Ovary (tissue), 9 donors: Measurements from ENCODE around the gene RAB37. TPM values are rescaled to one million over a fixed set of nuclear protein-coding genes. Genes with fewer than 3 reads are reported as not detected.

Experiments
- DNase-seq, 5 donors: peaks; one replicate each; pipeline ENCODE4 v3.0.0-alpha.2; 2019 to 2020
- H3K27ac ChIP-seq, 2 donors: fragments of 200-600 bp; one replicate each; pipeline versions ENCODE4 v1.5.1 to v1.8.0; 2019 to 2022
- H3K27me3 ChIP-seq: fragments of 200-600 bp; one replicate; pipeline ENCODE4 v1.8.0; 2022
- H3K36me3 ChIP-seq: fragments of 200-600 bp; sonication (generic); one replicate; pipeline ENCODE4 v1.5.1; 2019
- H3K4me1 ChIP-seq: one replicate; pipeline ENCODE4 v1.8.1; 2013; ENCODE audit warnings: mild to moderate bottlenecking, moderate library complexity; ENCODE audit not compliant: insufficient read depth
- H3K4me3 ChIP-seq: fragments of 200-600 bp; sonication (generic); one replicate; pipeline ENCODE4 v1.5.1; 2017
- H3K9me3 ChIP-seq, 2 donors: fragments of 200-600 bp in 1 of 2; sonication (generic) in 1 of 2; one replicate each; pipeline versions ENCODE4 v1.5.1 to v1.8.1; 2013 to 2019; ENCODE audit warnings: mild to moderate bottlenecking in 1 of 2, moderate library complexity in 1 of 2
- EP300 ChIP-seq: sonication (generic); formaldehyde crosslinking; IDR thresholded peaks from one replicate; pipeline ENCODE4 v1.6.1; 2017; ENCODE audit warnings: antibody characterized with exemption
- POLR2A ChIP-seq: fragments of 450-650 bp; IDR thresholded peaks from one replicate; pipeline ENCODE4 v1.6.1; 2017; ENCODE audit warnings: antibody characterized with exemption, mild to moderate bottlenecking, moderate library complexity
- WGBS, 3 donors: extraction: QIAGEN DNeasy Blood & Tissue Kit in 1 of 3; methylation state at CpG; one replicate each; pipeline versions ENCODE4 v1.1.5 to v1.1.7; 2013 to 2017; 5-methylcytosine and 5-hydroxymethylcytosine counted together
- intact Hi-C, 4 donors: fragments of 100-400 bp; cut with DNase I; formaldehyde crosslinking; loops; one replicate each; pipeline versions ENCODE4 v1.11.0 to v1.15.1; 2022 to 2023
- polyA plus RNA-seq, 2 donors: library from polyadenylated mRNA; stranded (reverse); fragments of 200-250 nt in 1 of 2; fragments of 350-450 nt in 1 of 2; fragmentation: Illumina TruSeq in 1 of 2; extraction: RNeasy Lipid Tissue Mini Kit (QIAGEN cat#74804) in 1 of 2; gene quantifications; one replicate each; pipeline ENCODE4 v1.2.3, GENCODE V29; 2013 to 2014
- total RNA-seq, 7 donors: library from RNA; depleted of rRNA in 2 of 7; stranded (reverse); fragments of >200 nt in 2 of 7; fragmentation: NEBNext Ultra II Directional in 3 of 7; extraction: Animal tissue kit (Norgen Biotek cat#: 25700) in 3 of 7; gene quantifications; one replicate each; pipeline versions ENCODE4 v1.1.0 to v1.2.4, GENCODE V29; 2016 to 2023
- TF ChIP-seq, protein P1 (sequence below), 3 donors: fragments of 450-650 bp in 2 of 3; fragments of 200-600 bp in 1 of 3; IDR thresholded peaks; one replicate each; pipeline versions ENCODE4 v1.5.1 to v1.8.0; 2016 to 2022; ENCODE audit warnings: antibody characterized with exemption in 3 of 3, mild to moderate bottlenecking in 1 of 3
- donor health status: DM: no; HTN: no; CAD: no; lungs with moderate emphysema.
- donor health status: DM: no; HTN: no; CAD: no.
- donor health status: Bipolar disorder and iron deficiency.
- donor health status: DM: yes; HTN: yes; CAD: no.
- donor health status: DM: no; HTN: no; CAD: no.
- donor health status: DM: yes; HTN: yes; CAD: no.

RAB37 gene
- total and polyA plus RNA-seq, 9 donors = 0.45 to 2.4 (median 0.58) TPM; not detected in 2

DNA sequence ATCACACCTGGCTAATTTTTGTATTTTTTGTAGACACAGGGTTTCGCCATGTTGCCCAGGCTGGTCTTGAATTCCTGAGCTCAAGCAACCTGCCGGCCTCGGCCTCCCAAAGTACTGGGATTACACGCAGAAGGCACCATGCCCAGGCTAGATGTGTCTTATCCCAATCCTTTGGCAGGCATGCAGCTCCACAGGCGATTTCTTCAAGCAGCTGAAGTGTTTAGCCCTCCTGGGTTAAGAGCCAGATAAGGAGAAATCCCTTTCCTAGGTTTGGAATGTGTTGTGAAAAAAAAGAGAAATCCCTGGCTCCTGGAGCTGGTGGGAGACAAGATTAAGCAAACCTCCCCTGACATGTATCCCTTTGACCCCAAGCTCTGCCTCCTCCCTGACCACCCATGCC, 9.3 kb downstream of the RAB37 start:
- peak overlapping the region in 1 of 2 donors; percentile 23 for H3K27ac ChIP-seq
- H3K36me3 ChIP-seq = no peaks in the 10 kb centered on the region
- no peaks in the 10 kb centered on the region for H3K9me3 ChIP-seq
- no peaks in the 10 kb centered on the region for H3K27me3 ChIP-seq
- H3K4me3 ChIP-seq = no peak overlapping the region
- intact Hi-C loops = loop anchor here in 3 of 4 donors (5.0 to 10.0 kb wide), 3 partner anchors 116 to 532 kb away; partner anchors contain the start of gene TTYH2 (in 1 of the 3)
- TF ChIP-seq, protein P1, sequence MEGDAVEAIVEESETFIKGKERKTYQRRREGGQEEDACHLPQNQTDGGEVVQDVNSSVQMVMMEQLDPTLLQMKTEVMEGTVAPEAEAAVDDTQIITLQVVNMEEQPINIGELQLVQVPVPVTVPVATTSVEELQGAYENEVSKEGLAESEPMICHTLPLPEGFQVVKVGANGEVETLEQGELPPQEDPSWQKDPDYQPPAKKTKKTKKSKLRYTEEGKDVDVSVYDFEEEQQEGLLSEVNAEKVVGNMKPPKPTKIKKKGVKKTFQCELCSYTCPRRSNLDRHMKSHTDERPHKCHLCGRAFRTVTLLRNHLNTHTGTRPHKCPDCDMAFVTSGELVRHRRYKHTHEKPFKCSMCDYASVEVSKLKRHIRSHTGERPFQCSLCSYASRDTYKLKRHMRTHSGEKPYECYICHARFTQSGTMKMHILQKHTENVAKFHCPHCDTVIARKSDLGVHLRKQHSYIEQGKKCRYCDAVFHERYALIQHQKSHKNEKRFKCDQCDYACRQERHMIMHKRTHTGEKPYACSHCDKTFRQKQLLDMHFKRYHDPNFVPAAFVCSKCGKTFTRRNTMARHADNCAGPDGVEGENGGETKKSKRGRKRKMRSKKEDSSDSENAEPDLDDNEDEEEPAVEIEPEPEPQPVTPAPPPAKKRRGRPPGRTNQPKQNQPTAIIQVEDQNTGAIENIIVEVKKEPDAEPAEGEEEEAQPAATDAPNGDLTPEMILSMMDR (IDR thresholded peaks at IDR 0.05) = no peak
- TF ChIP-seq POLR2A = no peak
- TF ChIP-seq EP300 = no peak
- 34 to 55% (median 37%) methylated on average over 5 of the region's 5 CpGs for WGBS, 3 donors
- peak in 1 of 5 donors; percentile 51 for DNase-seq
- peaks cover 9% of the 10 kb centered on the region for H3K4me1 ChIP-seq

DNA sequence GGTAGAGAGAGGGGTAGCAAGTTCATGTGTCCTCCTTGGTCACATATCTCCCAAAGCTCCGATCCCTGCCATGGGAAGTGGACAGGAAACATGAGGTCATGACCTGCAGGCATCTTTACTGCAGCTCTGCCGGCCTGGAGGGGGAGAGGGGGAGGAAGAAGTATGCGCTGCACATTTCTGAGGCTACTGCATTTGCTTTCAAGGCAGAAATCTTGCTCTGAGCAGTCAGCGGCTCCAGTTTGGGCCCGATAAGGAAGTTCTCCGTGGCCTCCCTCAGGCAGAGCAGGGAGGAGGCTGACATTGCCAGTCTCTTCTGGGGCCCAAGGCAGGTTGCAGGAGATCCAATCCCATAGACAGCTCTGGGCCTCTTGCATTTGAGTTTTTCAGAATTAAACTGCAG, 9.9 kb downstream of the RAB37 start:
- Histone ChIP-seq H3K4me1 (peaks cover 10% of the 10 kb centered on the region), H3K36me3 (no peaks in the 10 kb centered on the region), H3K27me3 (no peaks in the 10 kb centered on the region), H3K27ac (peak overlapping the region in 1 of 2 donors; percentile 23), H3K9me3 (no peaks in the 10 kb centered on the region), H3K4me3 (no peak overlapping the region)
- DNase-seq = peak in 1 of 5 donors; percentile 23
- 13 to 19% (median 17%) methylated on average over 6 of the region's 6 CpGs for WGBS, 3 donors
- intact Hi-C loops = loop anchor here in 3 of 4 donors (5.0 to 10.0 kb wide), 3 partner anchors 115 to 532 kb away; partner anchors contain the start of gene TTYH2 (in 1 of the 3)
- TF ChIP-seq, protein P1 (IDR thresholded peaks at IDR 0.05) = no peak
- no peak for TF ChIP-seq EP300
- TF ChIP-seq POLR2A = no peak

DNA sequence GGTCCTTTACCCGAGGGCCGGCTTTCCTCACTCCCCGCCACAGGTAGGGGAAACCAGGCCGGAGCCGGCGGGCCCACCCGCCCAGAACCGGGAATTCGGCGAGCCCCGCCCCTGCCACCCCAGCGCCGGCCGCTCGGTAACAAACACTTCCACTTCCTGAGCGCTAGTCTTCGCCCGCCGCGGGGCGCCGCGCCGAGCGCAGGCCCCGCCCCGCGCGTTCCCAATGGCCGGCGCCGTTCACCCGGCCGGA, 11.1 kb downstream of the RAB37 start:
- H3K36me3 ChIP-seq = no peaks in the 10 kb centered on the region
- no peaks in the 10 kb centered on the region for H3K27me3 ChIP-seq
- DNase-seq = no peak
- H3K9me3 ChIP-seq = no peaks in the 10 kb centered on the region
- H3K4me3 ChIP-seq = peak overlapping the region; percentile 72
- peak overlapping the region in 1 of 2 donors; percentile 65 for H3K27ac ChIP-seq
- WGBS, 3 donors = 0 to 1% (median 0%) methylated on average over 12 to 34 of the region's 34 CpGs
- TF ChIP-seq EP300 = no peak
- TF ChIP-seq, protein P1 (IDR thresholded peaks at IDR 0.05) = peak in 1 of 3 donors; percentile 21
- H3K4me1 ChIP-seq = peaks cover 10% of the 10 kb centered on the region
- intact Hi-C loops = loop anchor here in 3 of 4 donors (5.0 to 10.0 kb wide), 3 partner anchors 114 to 533 kb away; partner anchors contain the start of gene TTYH2 (in 1 of the 3)

DNA sequence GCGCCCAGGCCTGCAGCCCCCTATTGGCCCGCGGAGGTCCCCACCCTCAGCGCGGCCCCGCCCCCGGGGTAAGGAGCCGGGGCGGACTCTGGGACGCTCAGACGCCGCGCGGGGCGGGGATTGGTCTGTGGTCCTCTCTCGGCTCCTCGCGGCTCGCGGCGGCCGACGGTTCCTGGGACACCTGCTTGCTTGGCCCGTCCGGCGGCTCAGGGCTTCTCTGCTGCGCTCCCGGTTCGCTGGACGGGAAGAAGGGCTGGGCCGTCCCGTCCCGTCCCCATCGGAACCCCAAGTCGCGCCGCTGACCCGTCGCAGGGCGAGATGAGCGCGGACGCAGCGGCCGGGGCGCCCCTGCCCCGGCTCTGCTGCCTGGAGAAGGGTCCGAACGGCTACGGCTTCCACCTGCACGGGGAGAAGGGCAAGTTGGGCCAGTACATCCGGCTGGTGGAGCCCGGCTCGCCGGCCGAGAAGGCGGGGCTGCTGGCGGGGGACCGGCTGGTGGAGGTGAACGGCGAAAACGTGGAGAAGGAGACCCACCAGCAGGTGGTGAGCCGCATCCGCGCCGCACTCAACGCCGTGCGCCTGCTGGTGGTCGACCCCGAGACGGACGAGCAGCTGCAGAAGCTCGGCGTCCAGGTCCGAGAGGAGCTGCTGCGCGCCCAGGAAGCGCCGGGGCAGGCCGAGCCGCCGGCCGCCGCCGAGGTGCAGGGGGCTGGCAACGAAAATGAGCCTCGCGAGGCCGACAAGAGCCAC, 11.6 kb downstream of the RAB37 start, which contains the start of gene NHERF1:
Gene NHERF1, plus strand, starts transcription at position 100 of the 750 bp plus-strand sequence. Its CDS starts 219 bp downstream, at position 319.
- H3K9me3 ChIP-seq = no peaks in the 10 kb centered on the region
- intact Hi-C loops = loop anchor here in 3 of 4 donors (5.0 to 10.0 kb wide), 3 partner anchors 114 to 534 kb away; partner anchors contain the start of gene TTYH2 (in 1 of the 3)
- H3K4me1 ChIP-seq = peaks cover 10% of the 10 kb centered on the region
- 0 to 3% (median 1%) methylated on average over 16 to 90 of the region's 90 CpGs for WGBS, 3 donors
- peak; percentile 91 to 96 (median 94) for DNase-seq
- peak within 1 kb of the TSS; percentile 72 for H3K4me3 ChIP-seq
- peak within 1 kb of the TSS in 1 of 2 donors; percentile 65 for H3K27ac ChIP-seq
- TF ChIP-seq EP300 (no peak), POLR2A (peak; percentile 92)
- TF ChIP-seq, protein P1 (IDR thresholded peaks at IDR 0.05) = peak in 1 of 3 donors; percentile 23
- no peaks in the 10 kb centered on the region for H3K36me3 ChIP-seq
- no peaks in the 10 kb centered on the region for H3K27me3 ChIP-seq
